Measurements from ENCODE around the gene TMEM179.

The TMEM179 gene

DNA sequence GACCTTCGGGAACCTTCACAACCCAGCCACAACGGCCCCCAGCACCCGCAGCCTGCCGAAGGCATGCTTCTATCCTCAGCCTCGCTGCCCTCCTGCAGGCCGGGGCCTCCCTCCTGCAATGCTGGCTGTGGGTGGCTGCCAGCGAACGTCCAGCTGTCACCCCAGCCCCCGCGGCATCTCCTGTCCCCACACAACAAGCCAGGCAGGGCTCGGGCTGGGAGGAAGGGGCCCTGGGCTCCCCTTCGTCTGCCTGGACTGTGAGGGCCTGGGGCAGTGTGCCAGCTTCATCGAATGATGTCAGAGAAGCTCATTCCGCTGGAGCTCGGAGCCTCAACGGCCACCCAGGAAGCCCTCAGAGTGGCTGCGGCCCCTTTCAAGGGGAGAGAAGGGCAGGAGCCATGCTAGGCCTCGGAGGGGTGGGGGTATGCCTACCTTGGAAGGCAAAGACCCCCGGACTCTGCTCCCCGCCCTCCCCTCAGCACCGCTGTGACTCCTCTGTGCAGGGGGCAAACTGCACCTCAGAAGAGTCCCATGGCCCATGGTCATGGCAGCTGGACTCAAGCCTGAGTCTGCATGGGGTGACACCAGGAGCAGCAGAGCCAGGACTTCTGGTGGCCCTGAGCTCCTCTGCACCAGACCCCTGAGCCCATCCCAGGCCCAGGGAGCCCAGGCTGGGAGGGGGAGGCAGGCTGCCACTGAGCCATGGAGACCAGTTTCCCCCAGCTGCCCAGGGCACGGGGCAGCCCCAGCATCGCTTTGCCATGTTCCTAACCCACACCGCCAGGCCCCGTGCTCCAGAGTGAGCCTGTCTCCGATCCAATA, 49.8 kb downstream of the TMEM179 start:
- DNase-seq (ENCODE audit: low spot score): no peak

DNA sequence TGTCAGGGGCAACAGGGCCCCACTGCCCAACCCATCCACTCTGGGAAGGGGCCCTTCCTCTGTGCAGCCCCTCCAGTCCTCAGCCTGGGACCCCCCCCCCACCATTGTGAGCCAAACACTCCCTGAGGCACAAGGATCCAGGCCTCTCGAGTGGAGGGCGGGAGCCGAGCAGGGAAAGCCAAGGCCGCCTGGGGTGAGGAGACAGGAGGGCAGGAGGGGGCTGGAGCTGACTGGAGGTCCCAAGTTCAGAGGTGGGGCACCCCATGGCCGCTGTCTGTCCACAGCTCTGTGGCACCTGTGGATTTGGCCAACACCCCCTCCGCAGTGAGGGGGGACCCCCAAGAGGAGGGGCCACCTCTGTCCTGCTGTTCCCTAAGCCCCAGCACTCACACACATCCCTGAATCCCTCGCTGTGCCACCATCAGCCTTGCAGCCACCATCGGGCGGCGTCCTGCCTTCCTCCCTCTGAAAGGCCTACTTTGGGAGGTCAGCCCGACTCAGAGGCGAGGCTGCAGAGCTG, 50.4 kb downstream of the TMEM179 start:
- no peak for DNase-seq (ENCODE audit: low spot score)

DNA sequence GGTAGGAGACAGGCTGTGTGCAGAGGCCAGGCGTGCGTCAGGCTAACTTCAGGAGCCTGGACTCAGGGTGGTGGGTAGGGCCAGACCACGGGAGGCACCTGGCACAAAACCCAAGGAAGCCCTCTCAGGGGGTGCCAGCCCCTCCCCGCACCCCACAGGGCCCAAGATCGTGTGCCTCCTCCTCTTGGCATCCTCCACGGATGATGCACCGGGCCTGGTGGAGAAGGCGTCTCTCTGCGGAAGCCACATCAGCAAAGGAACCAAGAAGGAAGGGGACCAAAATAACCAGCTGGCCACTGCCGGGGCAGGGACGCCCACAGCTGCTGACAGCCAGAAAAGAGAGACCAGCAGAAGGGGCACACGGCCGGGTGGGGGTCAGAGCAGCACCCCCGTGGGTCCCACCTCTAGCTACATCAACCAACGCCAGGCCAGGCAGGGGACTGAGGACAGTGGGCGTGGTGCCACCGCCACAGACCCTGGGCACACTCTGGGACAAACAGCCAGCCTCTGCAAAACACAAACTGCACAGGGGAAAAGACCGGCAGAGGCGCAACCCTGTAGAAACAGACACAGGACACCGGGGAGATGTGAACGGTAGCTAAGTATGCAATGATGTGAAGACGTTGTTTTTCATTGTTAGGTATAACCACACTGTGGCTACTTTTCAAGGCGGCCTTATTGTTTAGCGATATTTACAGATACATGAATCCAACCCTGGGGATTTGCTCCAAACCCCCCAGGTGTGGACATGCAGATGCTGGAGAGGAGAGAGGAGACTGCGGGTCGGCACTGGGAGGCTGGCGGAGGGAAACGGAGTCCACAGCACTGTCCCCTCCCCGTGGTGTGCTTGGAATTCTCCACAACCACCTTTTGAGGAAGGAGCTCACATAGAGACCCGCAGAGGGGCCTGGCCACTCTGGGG, 51.1 kb downstream of the TMEM179 start:
- no peak for DNase-seq (ENCODE audit: low spot score)

DNA sequence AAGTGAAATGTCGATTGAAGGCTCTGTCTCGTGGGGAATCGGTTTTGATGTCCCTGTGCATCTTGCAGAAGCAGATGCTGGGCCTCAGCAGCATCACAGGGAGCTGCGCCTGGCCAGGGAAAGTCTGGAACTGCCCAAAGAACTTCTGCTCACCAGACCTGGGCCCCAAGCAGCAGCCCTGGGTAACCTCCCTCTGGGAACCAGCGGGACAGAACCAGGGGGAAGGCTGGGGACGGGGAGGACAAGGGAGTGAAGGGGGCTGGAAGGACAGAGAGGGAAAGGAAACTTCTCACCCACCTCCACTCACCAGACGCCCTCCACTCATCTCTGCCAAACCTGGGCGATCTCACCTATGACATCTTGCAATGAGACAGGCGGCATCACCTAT, 51.8 kb downstream of the TMEM179 start:
- DNase-seq (ENCODE audit: low spot score): no peak

DNA sequence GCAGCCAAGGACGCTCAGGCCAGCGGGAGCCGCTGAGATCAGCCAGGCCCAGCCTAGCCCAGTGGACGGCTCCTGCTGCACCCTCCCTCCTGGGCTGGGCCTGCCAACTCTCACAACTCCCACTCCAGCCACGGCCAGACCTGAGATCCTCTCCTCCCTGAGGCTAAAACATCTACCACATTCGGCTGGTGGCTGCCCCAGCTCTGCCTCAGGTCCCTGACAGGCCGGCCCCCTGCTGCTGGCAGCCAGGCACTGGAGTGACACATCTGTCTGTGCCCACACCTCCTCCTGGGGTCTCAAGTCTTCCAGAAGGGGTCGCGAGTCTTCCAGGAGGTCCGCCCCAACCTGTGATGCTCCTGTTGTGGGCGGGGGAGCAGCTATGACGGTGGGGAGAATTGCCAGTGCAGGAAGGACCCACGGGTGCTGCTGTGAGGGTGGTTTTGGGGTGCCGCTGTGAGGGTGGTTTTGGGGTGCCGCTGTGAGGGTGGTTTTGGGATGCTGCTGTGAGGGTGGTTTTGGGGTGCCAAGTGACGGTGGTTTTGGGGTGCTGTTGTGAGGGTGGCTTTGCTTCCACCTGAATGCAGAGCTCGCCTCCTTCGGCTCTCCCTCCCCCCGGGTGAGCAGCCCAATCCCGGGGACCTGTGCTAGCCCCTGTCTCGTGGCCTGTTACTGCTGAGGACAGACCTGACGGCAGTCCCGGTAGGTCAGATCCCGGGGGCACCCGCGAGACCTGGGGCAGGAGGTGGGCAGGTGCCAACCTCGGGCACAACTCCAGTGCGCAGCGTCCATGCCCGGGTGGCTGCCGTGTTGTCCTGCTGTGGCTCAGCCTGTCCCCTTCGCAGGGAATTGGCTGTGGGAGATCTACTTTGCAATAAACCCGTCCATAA, 52.5 kb downstream of the TMEM179 start:
- no peak for DNase-seq (ENCODE audit: low spot score)

DNA sequence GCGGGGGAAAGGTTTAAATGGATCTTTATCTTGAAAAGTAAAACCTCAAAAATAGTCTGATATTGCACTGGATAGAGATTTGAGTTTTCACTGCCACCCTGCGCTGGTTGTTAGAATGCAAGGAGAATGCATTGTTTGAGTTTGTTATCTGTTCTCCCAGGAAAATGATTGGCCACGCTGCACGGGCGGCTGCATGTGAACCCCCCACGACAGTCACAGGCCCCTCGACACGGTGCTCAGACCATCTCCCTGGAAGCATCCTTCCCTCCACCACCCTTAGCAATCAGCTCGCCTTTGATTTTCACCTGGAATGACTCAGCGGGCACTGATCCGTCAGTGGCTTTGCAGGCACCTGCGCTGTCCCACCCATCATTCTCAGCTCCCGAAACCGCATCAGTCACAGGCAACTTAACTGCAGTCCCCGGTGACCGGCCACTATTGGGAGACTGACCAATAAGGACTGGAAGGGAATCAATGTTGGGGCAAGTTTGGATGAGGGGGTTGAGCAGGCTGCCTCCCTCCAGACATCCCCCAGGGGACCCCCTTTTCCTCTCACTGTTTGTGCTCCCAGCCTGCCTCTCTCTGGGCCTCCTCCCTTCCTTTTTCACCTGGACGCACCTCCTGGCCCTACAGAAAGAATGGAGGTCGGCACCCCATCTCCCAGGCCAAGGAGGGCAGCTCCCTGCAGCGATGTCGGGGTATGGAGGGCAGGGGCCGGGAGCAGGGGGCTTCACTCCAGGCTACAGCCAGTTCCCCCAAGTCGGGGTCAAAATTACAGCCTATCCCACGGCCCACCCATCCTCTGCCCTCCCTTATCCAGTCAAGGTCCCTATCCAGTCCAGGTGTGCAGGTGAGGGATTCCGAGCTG, 53.5 kb downstream of the TMEM179 start:
- DNase-seq (ENCODE audit: low spot score): no peak

DNA sequence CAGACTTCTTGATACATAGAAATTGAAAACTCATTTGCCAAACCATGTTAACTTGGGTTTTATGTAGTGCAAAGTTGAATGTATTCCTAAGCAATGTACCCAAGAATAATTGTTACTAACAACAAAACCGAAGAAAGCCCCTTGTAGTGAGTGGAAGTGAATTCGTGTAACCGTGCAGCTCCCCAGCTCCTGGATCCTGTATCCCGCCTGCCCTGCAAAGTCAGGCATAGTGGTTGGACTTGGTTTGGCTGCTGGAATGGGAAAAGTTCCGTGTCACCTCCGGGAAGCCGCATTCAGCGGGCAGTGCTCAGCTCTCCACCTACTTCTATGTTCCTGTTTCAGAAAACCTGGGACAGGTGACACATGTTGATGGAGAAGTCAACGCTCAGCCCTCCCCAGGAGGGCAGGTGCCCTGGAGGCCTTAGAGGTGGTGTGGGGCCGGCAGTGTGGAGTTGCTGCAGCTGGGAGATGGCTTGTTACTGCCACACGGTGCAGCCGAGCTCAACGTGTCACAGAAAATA, 54.2 kb downstream of the TMEM179 start:
- no peak for DNase-seq (ENCODE audit: low spot score)

DNA sequence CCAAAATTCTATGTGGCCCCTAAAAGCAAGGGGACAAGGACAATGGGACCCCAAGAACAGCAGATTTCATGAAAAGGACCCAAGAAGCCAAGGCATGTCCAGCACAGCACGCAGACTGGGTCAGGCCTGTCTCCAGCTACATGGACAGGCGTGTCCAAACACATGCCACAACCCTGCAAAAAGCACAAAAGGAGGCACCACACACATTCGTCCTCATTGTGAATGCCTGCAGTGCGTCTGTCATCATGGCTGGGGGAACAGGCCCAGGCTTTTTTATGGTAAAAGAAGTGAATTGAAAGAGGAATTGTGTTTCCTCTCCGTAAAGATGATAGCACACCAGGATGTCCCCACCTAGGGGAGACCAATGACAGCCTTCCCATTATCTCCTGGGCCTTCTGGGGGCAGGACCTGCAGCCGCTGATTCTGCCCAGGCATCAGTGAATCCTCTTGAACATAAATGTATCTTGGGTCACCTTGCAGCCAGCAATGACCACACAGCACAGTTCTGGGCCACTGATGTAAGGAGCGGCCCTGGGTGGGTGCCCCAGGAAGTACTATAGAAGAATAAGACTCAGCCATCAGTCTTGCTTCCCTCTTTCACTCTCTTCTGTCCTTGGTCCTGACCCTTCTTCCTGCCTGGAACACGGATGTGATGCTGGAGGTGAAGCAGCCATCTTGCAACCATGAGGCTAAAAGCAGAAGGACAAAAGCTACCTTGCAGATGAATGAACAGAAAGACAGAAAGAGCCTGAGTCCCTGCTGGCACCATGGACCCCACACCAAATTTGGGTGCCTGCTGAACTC, 54.8 kb downstream of the TMEM179 start:
- no peak for DNase-seq (ENCODE audit: low spot score)

DNA sequence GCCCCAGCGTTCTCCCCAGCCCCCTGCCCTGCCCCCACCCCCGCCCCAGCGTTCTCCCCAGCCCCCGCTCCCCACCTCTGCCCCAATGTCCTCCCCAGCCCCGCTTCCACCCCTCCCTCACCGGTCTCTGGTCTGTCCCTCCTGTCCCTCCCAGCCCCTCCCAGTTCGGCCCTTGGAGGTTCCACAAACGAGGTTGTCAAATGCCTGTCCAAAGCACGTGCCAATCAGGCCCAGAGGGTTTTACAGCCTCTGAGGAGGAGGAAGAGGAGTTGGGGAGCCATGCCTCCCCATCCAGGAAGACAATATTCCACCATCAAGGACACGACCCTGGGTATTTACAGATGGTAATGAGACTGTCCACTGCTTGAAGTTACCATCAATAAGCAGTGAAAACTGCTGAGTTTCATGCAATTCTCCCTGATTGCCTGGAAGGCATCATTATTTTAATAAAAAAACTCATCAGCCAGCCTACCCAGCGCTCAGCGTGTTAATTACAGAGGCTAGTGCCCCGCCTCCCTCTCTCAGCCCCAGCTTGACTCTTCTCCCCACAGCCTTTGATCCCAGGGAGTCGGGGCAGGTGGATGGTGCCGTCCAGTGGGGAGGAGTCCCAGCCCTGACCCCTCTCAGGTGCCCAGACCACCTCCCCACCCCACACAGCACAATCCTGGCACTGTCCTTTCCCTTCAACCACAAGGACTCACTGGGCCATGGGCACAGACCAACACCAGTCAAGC, 55.6 kb downstream of the TMEM179 start:
- no peak for DNase-seq (ENCODE audit: low spot score)

DNA sequence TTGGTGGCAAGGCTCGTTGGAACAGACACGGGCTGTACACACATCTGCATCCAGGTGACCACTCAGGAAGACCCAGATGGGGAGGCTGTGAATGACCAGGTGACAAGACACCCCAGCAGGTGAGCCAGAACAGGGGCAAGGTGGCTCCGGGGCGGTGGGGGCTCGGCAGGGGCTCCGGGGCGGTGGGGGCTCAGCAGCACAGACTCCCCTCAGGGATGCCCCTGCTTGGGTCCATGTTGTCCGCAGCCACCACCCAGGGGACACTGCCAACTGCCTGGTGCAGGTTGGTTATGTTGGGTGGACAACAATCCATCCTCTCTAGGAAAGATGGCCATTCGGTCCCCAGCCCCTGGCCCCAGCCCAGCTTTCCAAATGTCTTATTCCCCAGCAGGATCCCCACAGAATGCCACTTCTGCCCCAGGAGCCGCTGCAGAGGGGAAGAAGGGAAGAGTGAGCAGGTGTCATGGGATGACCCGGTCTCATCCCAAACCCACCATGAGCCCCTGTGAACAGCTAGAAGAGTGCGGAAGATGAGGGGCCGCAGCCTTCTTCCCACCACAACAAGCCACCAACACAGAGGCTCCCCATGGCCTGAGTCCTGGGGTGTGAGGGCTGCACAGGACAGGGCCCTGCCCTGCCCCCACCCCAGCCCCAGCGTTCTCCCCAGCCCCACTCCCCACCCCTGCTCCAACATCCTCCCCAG, 56.4 kb downstream of the TMEM179 start:
- DNase-seq (ENCODE audit: low spot score): no peak

DNA sequence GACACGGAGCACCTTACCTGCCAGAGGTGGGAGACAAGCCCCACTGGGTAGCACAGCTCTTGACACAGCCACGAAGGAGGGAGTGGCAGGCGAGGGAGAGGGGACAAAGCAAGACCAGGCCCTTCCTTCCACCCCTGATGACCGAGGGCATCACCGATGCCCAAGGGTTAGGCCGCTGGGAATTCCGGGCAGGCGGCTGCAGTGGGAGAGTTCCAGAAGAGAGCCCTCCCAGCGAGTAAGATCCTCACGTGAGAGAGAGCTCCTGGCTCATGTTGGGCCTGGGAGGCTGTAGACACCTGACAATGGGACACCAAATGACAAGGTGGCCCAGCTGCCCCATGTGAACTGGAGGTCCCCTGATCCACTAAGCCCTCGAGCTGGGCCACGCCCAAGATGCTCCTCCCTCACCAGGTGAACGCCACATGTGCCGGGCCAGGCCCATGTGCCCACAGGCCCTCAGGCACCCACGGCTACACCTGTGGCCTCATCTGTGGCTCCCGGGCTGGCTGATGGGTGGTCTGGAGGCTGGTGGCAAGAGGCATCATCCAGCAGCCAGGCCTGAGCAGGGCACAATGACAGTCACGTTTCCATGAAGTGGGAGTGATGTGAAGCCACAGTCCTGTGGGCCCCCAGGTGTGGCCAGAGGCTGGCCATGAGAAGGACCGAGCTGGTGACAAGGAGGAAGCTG, 57.1 kb downstream of the TMEM179 start:
- DNase-seq (ENCODE audit: low spot score): no peak

DNA sequence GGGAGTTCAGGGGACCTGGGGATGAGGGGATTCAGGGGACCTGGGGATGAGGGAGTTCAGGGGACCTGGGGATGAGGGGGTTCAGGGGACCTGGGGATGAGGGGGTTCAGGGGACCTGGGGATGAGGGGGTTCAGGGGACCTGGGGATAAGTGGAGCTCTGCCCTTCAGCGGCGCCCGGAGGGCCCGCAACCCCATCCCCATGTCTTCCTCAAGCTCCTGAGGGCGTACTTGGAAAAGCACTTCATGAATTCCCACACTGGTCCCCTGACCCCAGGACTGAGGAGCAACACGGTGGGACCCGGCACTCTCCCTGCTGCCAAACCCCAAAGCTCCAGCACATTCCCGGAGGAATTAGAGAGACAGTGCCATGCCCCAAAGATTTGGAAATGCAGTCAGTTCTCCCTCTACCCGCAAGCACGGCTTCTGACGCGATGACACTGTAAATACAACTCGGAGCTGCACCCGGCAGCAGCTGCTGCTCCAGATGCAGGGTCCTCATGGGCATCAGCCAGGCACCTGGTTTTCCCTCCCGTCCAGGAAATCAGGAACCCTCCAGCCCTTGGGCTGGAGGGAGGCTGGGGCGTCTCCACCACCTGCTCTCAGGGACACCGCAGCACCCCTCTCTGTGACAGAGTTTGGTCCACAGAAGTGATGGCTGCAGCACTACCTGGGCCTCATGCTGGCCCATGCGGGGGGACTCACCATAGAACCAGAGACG, 57.8 kb downstream of the TMEM179 start:
- no peak for DNase-seq (ENCODE audit: low spot score)

DNA sequence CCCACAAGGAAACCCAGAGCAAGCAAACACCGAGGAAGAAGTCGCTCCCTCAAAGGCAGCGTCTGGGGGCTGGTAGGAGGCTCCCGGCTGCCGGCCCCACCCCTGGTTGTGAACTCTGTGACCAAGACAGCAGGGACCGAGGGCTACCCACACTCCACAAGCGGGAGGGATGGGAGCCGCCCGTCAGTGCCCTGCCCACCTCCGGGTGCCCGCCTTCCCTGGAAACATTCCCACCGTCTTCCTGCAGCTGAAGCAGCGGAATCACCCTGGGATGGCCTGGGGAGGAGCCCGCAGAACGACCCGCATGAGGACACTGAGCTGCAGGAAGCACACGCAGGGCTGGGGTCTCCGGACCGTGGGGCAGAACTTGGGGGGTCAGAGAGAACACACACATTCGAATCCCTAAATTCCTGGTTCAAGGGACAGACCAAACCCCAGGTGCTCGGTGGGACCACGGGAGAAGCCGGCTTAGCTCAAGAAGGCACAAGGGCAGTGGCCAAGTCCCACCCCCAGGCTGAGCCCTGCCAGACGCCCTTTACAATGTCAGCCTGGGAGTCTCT, 58.5 kb downstream of the TMEM179 start:
- no peak for DNase-seq (ENCODE audit: low spot score)

DNA sequence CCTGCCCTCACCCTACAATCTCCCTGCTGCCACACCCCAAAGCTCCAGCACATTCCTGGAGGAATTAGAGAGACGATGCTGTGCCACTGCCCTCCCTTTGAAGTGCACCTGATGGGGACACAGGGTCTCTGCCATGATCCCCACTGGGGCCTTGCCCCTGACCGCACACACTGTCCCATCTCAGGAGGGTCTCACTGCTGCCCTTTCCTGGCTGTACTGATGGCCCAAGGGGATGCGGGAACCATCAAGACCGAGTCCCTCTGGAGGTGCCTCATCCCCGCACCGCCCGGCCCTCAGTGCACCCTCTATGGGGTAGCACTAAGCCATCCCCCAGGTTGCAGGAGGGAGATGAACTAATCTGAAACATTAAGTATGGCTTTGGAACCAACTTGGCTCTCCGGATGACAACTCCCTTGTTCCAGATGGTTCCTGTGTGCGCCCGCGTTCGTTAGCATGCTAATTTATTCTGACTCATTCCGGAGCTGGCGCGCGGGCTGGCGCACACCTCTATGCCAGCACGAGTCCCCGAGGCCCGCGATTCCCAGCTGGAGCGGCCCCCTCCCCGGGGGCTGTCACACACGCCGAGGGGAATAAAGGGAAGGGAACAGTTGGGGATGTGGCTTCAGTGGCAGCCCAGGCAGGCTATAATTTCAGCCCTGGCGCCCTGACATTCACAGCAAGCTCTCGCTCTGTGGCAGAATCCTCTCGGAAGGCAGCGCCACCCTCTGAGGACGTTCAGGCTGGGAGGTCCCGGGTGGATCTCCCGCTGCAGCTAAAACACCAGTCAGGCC, 59.2 kb downstream of the TMEM179 start:
- no peak for DNase-seq (ENCODE audit: low spot score)

DNA sequence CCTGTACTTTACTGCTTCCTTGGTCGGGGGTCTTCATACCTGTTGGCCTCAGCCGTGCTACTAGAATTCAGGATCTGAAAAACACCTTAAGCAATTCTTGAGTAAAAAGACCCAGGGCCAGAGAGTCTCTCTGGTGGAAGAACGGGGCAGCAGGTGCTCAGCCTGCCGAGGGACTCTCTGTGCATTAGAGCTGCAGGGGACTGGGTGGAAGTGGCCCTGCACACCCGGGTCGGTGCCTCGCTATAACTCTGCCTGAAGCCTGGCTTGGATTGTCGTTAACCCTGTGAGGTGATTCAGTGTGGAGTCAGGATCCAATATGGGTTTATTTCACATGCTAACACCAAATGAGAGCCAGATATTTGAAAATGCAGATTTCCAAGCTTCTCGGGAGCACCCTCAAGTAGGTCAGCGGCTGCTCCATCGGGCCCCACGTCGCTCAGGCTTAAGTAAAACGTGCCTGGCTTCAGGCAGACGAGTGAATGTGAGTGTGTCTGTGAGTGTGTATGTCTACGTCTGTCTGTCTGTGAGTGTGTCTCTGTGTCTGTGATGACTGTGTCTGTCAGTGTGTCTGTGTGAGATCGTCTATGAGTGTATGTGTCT, 60.1 kb downstream of the TMEM179 start:
- no peak for DNase-seq (ENCODE audit: low spot score)
